ENCODE measurements around the gene B9D2. TPM values are rescaled to one million over a fixed set of nuclear protein-coding genes. Genes with fewer than 3 reads are reported as not detected.

The B9D2 gene
- total and polyA plus RNA-seq, 2 donors (not counting 1 experiment from before 2014, with no cell fraction given), result 2.3 to 5.3 TPM

- DNase-seq (ENCODE audit: low read depth in 2 of 2), result peak in 1 of 2 donors; percentile 20
- Histone ChIP-seq H3K27me3 (ENCODE audit: control insufficient read depth, insufficient read depth, low read length) (no peaks in the 10 kb centered on the region), H3K9me3 (ENCODE audit: control insufficient read depth, insufficient read depth, low read depth, low read length) (no peaks in the 10 kb centered on the region), H4K20me1 (ENCODE audit: control insufficient read depth, extremely low read depth, insufficient read depth, low read length) (no peaks in the 10 kb centered on the region), H3K9ac (ENCODE audit: insufficient read depth, low read length) (peak overlapping the region; percentile 95), H3K36me3 (ENCODE audit: control insufficient read depth, insufficient read depth, low read length) (peaks cover 13% of the 10 kb centered on the region), H3K27ac (ENCODE audit: insufficient read depth, low read length) (peak overlapping the region; percentile 95), H3K4me1 (ENCODE audit: control insufficient read depth, extremely low read depth, insufficient read depth, low read length) (peaks cover 8% of the 10 kb centered on the region), H2AFZ (ENCODE audit: low read length) (peak overlapping the region; percentile 37), H3K4me2 (ENCODE audit: extremely low read depth, insufficient read depth, low read length) (peak overlapping the region; percentile 83), H3K4me3 (replicated peaks in 1 of 4; ENCODE audit: control extremely low read depth in 1 of 4, insufficient read depth in 1 of 4, low read depth in 3 of 4, low read length in 4 of 4) (peak overlapping the region; percentile 74 to 97 (median 84)), H3K79me2 (ENCODE audit: control insufficient read depth, insufficient read depth, low read length) (peaks cover 19% of the 10 kb centered on the region)
- TF ChIP-seq CTCF (conservative IDR thresholded peaks at IDR 0.05 in 1 of 2, IDR thresholded peaks at IDR 0.05 in 1 of 2; ENCODE audit: low read depth in 1 of 2, low read length in 2 of 2), result no peak
- TF ChIP-seq EZH2 (IDR thresholded peaks at IDR 0.05; ENCODE audit: low read length, missing control alignments), result no peak
Observed at GRCh38 chr19:41309180-41310032, 54.5 kb downstream of the B9D2 start.

- H4K20me1 ChIP-seq (ENCODE audit: control insufficient read depth, extremely low read depth, insufficient read depth, low read length), result no peaks in the 10 kb centered on the region
- H3K4me2 ChIP-seq (ENCODE audit: extremely low read depth, insufficient read depth, low read length), result peak overlapping the region; percentile 83
- peaks cover 8% of the 10 kb centered on the region for H3K4me1 ChIP-seq (ENCODE audit: control insufficient read depth, extremely low read depth, insufficient read depth, low read length)
- H3K36me3 ChIP-seq (ENCODE audit: control insufficient read depth, insufficient read depth, low read length), result peaks cover 14% of the 10 kb centered on the region
- peak overlapping the region; percentile 95 for H3K27ac ChIP-seq (ENCODE audit: insufficient read depth, low read length)
- no peaks in the 10 kb centered on the region for H3K9me3 ChIP-seq (ENCODE audit: control insufficient read depth, insufficient read depth, low read depth, low read length)
- peak; percentile 74 to 90 for DNase-seq (ENCODE audit: low read depth in 2 of 2)
- no peaks in the 10 kb centered on the region for H3K27me3 ChIP-seq (ENCODE audit: control insufficient read depth, insufficient read depth, low read length)
- peak overlapping the region in 2 of 4 experiments; percentile 92 to 97 for H3K4me3 ChIP-seq (replicated peaks in 1 of 4; ENCODE audit: control extremely low read depth in 1 of 4, insufficient read depth in 1 of 4, low read depth in 3 of 4, low read length in 4 of 4)
- peaks cover 19% of the 10 kb centered on the region for H3K79me2 ChIP-seq (ENCODE audit: control insufficient read depth, insufficient read depth, low read length)
- no peak for TF ChIP-seq EZH2 (IDR thresholded peaks at IDR 0.05; ENCODE audit: low read length, missing control alignments)
- peak; percentile 97 to 99 for TF ChIP-seq CTCF (conservative IDR thresholded peaks at IDR 0.05 in 1 of 2, IDR thresholded peaks at IDR 0.05 in 1 of 2; ENCODE audit: low read depth in 1 of 2, low read length in 2 of 2)
- no peak overlapping the region for H3K9ac ChIP-seq (ENCODE audit: insufficient read depth, low read length)
- no peak overlapping the region for H2AFZ ChIP-seq (ENCODE audit: low read length)
Observed at GRCh38 chr19:41308450-41309179, 55.3 kb downstream of the B9D2 start.

- no peak for TF ChIP-seq EZH2 (IDR thresholded peaks at IDR 0.05; ENCODE audit: low read length, missing control alignments)
- no peak for TF ChIP-seq CTCF (conservative IDR thresholded peaks at IDR 0.05 in 1 of 2, IDR thresholded peaks at IDR 0.05 in 1 of 2; ENCODE audit: low read depth in 1 of 2, low read length in 2 of 2)
- Histone ChIP-seq H3K4me1 (ENCODE audit: control insufficient read depth, extremely low read depth, insufficient read depth, low read length) (peaks cover 8% of the 10 kb centered on the region), H3K27ac (ENCODE audit: insufficient read depth, low read length) (peak overlapping the region; percentile 35), H3K4me3 (replicated peaks in 1 of 4; ENCODE audit: control extremely low read depth in 1 of 4, insufficient read depth in 1 of 4, low read depth in 3 of 4, low read length in 4 of 4) (no peak overlapping the region), H3K9me3 (ENCODE audit: control insufficient read depth, insufficient read depth, low read depth, low read length) (no peaks in the 10 kb centered on the region), H3K79me2 (ENCODE audit: control insufficient read depth, insufficient read depth, low read length) (peaks cover 14% of the 10 kb centered on the region), H3K27me3 (ENCODE audit: control insufficient read depth, insufficient read depth, low read length) (no peaks in the 10 kb centered on the region), H3K9ac (ENCODE audit: insufficient read depth, low read length) (no peak overlapping the region), H3K36me3 (ENCODE audit: control insufficient read depth, insufficient read depth, low read length) (peaks cover 13% of the 10 kb centered on the region), H3K4me2 (ENCODE audit: extremely low read depth, insufficient read depth, low read length) (no peak overlapping the region), H4K20me1 (ENCODE audit: control insufficient read depth, extremely low read depth, insufficient read depth, low read length) (no peaks in the 10 kb centered on the region), H2AFZ (ENCODE audit: low read length) (no peak overlapping the region)
- DNase-seq (ENCODE audit: low read depth in 2 of 2), result no peak
Observed at GRCh38 chr19:41307954-41308449, 55.9 kb downstream of the B9D2 start.
